Adrenal gland (tissue), 5 donors: ENCODE data around the gene FAR2.

ENCODE experiments used
- POLR2A ChIP-seq, 2 donors: fragments of 450-650 bp; IDR thresholded peaks; one replicate each; pipeline ENCODE4 v1.6.1; 2017; ENCODE audit warnings: antibody characterized with exemption in 2 of 2, mild to moderate bottlenecking in 2 of 2, moderate library complexity in 1 of 2
- TF ChIP-seq, protein P1 (sequence below), 6 experiments: fragments of 450-650 bp in 4 of 6; fragments of 200-600 bp in 2 of 6; sonication (generic) in 1 of 6; IDR thresholded peaks; 1 replicate in 5 of 6; 2 replicates in 1 of 6; pipeline versions ENCODE4 v1.5.1 to v1.8.0; 2016 to 2021; ENCODE audit warnings: antibody characterized with exemption in 6 of 6, mild to moderate bottlenecking in 2 of 6, moderate library complexity in 1 of 6
- donor health status: DM: no; HTN: no; CAD: no.

DNA sequence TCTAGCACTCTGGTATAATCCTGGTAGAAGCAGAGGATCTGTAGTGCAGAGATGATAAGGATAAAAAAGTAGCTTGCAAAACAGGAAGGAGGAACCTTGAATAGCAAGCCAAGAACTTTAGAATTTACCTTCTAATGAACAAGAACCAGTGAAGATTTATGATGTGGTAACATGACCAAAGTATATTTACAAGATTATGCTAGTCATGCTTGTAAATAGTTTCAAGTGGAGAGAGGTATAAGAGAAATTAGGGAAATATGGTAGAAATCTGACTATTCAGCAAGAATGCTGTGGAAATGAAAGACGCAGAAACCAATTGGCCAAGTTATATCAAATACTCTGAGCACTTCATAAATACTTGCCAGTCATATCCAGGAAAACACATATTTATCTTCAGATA lies 184.1 kb downstream of the FAR2 start:
- TF ChIP-seq, protein P1, sequence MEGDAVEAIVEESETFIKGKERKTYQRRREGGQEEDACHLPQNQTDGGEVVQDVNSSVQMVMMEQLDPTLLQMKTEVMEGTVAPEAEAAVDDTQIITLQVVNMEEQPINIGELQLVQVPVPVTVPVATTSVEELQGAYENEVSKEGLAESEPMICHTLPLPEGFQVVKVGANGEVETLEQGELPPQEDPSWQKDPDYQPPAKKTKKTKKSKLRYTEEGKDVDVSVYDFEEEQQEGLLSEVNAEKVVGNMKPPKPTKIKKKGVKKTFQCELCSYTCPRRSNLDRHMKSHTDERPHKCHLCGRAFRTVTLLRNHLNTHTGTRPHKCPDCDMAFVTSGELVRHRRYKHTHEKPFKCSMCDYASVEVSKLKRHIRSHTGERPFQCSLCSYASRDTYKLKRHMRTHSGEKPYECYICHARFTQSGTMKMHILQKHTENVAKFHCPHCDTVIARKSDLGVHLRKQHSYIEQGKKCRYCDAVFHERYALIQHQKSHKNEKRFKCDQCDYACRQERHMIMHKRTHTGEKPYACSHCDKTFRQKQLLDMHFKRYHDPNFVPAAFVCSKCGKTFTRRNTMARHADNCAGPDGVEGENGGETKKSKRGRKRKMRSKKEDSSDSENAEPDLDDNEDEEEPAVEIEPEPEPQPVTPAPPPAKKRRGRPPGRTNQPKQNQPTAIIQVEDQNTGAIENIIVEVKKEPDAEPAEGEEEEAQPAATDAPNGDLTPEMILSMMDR (IDR thresholded peaks at IDR 0.05): no peak
- TF ChIP-seq POLR2A (IDR thresholded peaks at IDR 0.05): no peak
